ENCODE data around the gene HNRNPA3. TPM values are rescaled to one million over a fixed set of nuclear protein-coding genes. Genes with fewer than 3 reads are reported as not detected.
A peak's percentile ranks its signal among the peaks of the same experiment; 100 is the strongest.
"Not testable (repeated sequence)": the region's sequence is repeated elsewhere in the genome, so short reads cannot be mapped to it uniquely, and the experiment has no call there.

The HNRNPA3 gene
- total RNA-seq, 1 experiment from 2014 or later: 52.9 TPM

DNA sequence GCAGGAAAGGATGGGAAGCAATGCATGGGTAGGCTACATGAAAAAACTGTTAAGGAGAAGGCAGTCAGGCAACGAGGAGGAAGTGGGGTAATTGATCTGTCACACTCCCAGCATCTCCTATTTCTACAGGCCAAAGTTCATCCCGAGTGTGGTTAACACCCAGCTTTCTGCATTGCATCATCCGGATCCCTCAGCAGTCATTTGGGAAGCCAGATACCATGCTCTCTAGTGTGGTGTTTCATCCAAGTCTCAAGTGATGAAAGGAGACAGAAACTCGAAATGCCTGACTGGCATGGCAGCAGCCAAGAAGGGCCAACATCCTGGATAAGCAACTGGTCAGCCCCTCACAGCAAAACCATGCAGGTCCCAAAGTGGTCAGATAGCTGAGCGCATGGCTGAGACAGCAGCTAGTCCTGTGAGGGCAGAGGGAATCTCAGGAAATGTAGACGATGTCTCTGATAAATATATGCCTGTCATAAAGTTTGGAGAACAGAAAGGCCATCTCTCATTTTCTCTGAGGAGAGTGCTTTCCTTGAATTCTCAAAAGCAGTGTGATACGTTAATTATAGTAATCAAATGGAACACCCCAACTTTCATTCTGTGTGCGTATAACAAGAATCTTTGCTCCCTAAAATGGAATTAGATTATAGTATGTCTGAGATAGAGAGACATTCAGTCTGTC is 24.8 kb upstream of the HNRNPA3 start:
- DNase-seq (ENCODE audit: extremely low read depth, low read depth): peak; percentile 39

DNA sequence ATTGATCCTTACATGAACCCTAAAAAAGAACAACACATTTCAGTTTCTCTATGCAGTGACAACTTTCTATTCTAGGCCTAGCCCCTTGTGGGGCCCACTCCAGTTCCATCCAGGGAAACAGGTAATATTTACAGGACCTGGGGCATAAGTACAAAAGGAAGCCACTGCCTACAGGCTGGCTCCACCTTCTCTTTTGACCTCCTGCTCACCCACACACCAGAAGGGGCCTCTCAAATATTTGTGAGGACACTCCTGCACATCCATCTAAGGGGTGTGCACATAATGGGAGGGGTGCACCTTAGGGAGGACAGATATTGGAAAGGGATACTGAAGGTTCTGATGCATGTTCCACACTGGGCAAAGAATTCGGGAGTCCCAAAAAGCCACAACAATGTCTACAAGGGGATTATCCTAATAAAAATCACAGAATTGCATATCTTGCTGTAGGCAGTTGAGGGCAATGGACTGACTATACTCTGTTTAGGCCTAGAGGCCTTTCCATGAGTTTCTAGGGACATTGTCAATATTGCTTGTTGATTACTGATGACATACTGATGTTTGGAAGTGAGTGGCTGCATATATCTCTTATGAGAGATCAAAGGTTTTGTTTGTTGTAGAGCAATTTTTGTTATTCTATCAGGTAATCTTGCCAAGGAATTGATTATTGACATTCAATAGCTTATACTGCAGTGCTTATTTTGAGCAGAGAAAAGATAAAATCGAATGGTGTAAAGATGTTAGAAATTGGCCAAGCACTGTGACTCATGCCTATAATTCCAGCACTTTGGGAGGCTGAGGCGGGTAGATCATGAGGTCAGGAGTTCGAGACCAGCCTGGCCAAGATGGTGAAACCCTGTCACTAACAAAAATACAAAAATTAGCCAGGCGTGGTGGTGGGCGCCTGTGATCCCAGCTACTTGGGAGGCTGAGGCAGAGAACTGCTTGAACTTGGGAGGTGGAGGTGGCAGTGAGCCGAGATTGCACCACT is 23.8 kb upstream of the HNRNPA3 start:
- DNase-seq (ENCODE audit: extremely low read depth, low read depth): no peak

DNA sequence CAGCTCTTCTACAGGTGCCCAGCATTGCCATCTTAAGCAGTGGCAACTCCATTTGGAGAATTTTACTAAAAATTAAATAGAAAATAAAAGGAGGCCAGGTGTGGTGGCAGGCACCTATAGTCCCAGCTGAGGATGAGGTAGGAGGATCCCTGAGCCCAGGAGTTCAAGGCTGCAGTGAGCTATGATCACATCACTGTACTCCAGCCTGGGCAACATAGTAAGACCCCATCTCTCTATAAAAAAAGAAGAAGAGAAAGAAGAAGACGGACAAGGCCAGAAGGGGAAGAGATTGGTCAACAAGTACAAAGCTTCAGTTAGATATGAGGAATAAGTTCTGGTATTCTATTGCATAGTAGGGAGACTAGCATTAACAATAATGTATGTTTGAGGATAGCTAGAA is 21.7 kb upstream of the HNRNPA3 start:
- no peak for DNase-seq (ENCODE audit: extremely low read depth, low read depth)

DNA sequence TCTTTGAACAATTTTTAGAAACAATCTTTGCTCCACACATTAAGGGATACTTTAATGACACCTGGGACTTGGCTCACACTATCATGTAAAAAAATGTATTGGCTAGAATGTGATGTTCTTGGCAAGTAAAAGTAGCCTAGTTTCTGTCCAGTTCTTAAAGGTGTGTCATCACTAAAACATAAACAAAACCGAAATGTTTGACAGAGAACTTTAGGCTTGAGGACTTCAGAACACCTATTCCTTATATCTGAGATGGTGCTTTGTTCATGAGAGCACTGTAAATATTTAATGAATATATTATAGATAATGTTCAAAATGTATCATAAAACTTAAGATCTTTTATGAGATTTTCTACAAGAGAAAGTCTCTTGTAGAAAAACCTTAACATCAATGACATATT is 19.8 kb upstream of the HNRNPA3 start:
- no peak for DNase-seq (ENCODE audit: extremely low read depth, low read depth)

DNA sequence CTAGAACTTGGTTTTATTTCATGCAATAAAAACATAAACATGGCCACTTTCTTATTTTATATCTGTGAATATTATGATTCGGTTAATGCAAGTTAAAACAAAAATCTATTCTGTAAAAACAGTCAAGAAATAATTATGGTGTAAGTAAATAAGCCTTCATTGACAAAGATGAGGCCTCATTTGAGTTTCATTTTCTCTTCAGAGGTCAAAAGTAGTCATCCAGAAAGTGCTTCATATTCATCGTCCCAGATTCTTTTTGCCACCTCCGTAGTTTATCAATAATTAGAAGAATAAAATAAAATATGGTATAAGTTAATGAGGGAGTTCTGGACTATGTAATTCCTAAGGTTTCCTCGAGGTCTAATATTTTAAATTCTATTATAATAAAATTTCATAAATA is 19.4 kb upstream of the HNRNPA3 start:
- no peak for DNase-seq (ENCODE audit: extremely low read depth, low read depth)

DNA sequence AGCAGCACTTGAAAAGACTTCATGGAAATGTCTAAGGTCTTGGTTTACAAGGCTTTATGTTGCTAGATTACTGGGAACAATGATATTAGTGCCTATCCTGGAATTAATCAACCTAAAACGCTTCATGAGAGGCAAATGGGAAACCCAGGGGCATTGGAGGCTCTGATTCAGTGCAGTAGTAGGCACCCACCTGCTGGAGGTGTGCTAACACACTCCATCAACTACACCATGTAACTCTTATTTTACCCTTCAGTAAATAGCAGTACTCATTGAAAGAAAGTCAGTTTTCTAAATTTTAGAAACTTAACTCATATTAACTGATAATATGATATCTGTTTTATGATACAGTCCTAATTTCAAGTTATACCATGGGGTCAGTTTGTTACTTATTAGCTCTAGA is 17.4 kb upstream of the HNRNPA3 start:
- DNase-seq (ENCODE audit: extremely low read depth, low read depth): no peak

DNA sequence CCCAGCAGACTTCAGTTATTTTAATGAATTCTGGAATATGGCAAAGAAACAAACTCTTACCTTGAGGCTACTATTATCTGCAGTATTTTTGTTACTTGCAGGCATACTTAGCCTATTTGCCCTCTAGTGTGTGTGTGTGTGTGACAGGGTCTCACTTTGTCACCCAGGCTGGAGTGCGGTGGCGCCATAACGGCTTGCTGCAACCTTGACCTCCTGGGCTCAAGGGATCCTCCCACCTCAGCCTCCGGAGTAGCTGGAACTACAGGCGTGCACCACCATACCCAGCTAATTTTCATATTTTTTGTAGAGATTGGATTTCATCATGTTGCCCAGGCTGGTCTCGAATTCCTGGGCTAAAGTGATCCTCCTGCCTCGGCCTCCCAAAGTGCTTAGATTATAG is 12.2 kb upstream of the HNRNPA3 start:
- not testable (repeated sequence) for DNase-seq (ENCODE audit: extremely low read depth, low read depth)

DNA sequence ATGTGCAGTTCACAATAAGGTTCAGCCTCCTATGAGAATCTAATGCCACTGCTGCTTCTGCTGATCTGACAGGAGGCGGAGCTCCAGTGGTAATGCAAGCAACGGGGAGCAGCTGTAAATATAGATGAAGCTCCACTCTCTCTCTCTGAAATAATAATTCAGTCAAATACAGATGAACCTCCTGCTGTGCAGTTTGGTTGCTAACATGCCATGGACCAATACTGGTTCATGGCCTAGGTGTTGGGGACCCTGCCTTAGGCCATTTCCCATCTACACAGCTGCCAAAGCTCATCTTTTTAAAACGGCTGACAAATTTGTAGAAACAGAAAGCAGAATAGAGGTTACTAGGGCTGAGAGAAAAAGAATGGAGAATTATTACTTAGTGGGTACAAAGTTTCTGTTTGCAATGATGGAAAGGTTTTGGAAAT is 10.7 kb upstream of the HNRNPA3 start:
- no peak for DNase-seq (ENCODE audit: extremely low read depth, low read depth)

DNA sequence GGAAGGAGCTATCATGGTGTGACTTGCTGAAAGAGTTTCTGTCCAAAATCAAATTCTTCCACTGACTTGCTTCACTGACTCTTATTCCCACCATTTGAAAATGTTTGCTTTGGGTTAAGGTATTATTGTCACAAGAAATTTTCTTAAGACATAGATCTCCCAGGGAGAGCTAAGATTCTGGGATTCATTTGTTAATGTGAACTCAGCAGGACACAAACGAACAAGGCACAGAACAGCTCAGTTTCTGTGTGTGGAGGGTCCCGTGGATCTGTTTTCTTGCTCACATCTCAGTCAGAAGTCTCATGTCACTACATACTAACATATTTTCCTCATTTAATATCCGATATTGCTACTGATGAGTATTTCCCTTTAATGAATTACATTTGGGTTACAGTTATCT is 8.2 kb upstream of the HNRNPA3 start:
- DNase-seq (ENCODE audit: extremely low read depth, low read depth): no peak

DNA sequence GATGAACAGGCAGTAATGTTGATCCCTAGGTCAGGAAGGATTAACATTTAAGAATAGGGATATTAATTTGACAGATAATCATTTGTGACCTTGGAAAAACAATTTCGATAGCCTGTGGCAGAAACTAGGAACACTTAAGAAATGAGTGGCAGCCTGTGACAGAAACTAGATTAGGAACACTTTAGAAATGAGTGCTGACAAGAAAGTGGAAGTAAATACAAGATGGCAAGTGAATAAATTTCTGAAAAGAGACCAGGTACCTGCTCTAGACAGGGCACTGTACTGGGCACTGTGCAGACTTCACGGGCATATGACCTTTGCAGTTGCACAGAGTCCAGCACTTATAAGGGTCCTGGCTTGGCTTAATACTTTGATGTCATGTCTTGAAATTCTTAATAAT is 5.5 kb upstream of the HNRNPA3 start:
- no peak for DNase-seq (ENCODE audit: extremely low read depth, low read depth)

DNA sequence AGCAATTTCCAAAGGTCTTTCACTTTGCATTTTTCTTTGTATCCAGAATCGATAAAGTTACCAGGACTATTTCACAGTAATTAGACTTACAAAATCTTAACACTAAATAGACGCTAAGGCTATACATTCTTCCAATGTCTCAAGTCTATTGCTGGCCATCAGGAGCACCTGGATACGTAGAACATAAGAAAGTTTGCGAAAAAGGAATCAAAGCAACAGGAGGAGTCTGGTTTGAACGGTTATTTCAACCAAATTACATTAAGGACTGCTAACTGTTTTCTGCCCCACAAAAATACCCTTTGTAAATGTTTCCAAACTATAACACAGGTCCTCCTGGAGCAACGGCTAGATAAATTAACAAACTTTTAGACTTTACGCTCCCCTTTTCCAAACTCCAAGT is 1.4 kb upstream of the HNRNPA3 start:
- DNase-seq (ENCODE audit: extremely low read depth, low read depth): no peak

DNA sequence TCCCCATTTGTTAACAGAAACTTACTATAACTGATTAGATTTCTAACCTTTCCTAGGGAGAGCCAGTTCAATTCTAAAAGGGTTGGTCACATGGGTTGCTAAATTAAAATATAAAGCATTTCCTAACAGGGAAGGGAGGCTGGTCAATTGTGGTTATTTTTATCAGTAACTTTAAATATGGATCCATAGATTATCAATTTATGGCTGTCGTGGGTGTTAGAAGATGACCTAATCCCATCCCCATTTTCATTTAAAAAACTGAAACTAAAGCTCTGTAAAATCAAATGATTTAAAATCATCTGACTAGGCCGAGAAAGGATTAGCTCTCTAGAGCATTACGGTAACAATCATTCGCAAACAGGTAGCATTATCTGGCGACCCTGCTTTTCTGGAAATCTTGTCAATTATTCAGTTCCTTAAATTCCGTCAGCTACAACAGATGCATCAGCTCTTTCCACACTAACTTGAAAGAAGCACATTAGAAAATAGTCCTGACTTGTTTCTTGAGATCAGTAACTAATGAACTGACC is 953 bp upstream of the HNRNPA3 start:
- no peak for DNase-seq (ENCODE audit: extremely low read depth, low read depth)

DNA sequence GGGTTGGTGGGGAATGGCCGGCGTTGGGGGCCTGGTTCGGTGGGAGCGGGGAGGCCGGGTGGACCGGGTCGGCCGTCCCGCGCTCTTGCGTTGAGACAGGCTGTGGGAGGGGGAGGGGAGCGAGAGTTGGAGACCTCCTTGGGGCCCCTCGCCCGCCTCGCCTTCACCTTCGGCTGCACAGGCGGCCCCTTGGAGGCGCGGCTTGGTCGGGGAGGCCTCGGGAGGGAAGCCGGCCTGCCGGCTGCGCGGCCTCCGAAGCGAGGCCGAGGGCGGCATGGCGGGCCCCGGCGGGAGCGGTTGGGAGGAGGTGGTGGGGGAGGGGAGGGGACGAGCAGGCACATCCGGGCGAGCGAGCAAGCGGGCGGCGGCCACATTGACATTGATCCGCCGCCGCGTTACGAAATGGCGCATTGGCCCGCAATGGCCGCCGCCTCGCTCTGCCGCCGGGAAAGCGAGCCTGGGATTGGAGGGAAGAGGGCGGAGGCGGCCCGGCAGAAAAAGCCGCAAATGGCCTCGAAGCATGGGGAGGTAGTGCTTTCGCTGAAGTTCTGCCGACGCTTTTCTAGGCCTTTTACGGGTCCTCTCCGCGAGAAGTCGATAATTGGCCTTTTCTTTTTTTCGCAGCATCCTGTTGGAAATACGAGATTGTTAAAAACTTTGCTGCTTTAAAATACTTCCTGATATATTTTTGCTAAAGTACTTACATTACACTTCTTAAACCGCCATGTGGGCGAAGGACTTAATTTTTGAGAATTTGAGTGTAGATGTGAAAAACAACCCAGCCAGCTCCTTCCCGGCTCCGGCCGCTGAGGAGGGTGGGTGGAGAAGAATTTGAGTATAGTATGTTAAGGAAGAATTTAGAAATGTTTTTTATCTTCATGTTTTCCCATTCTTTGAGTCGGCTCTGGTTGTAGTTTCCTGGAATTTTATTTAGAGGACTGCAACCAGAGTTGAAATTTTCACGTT is 580 bp downstream of the HNRNPA3 start:
- DNase-seq (ENCODE audit: extremely low read depth, low read depth): peak; percentile 90

DNA sequence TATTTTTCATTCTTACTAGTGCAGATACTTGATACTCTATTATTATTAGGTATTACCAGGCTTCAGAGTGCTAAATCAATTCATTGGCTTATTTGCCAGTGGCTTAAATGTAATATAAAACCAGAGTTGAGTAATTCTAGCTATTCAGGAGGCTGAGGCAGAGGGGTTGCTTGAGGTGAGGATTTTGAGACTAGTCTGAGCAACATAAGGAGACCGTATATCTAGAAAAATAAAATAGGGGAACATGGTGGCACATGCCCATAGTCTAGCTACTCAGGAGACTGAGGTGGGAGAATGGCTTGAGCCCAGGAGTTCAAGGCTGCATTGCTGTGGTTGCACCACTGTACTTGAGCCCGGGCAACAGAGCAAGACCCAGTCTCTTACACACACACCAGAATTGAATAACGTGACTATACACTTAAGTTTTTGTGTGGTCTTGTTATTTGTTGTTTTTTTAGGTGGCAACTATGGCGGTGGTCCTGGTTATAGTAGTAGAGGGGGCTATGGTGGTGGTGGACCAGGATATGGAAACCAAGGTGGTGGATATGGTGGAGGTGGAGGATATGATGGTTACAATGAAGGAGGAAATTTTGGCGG is 4.8 kb downstream of the HNRNPA3 start:
- no peak for DNase-seq (ENCODE audit: extremely low read depth, low read depth)

DNA sequence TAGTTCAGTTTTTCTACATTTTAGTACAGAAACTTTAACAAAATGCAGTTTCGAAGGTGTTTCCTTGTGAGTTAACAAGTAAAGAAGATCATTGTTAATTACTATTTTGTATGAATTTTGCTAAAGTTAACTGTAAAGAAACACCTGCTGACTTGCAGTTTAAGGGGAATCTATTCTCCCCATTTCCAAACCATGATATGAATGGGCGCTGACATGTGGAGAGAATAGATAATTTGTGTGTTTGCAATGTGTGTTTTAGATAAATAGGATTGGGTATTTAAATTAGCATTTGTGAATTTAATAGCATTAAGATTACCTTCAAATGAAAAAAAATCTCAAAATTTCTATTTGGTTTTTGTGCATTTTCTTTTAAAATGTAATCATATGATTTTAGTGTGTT is 7.2 kb downstream of the HNRNPA3 start:
- not testable (repeated sequence) for DNase-seq (ENCODE audit: extremely low read depth, low read depth)

DNA sequence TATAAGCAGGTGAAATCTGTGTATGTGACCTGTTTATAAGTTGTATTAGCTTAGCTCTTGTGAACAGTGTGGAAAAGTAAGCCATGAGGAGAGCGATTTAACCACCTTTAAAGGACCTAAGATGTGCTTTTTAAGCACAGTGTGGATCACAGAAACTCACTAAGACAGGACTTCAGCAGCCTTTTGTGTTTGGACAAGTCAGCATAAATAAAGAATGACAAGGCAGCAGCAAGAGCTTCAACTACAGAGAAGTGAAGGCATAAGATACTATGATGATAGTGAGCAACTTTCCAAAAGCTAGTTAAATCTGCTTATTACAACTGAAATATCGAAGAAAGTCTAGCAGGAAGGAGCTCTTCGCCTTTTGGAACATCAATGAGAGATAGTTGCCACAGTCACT is 8.9 kb downstream of the HNRNPA3 start:
- DNase-seq (ENCODE audit: extremely low read depth, low read depth): no peak

DNA sequence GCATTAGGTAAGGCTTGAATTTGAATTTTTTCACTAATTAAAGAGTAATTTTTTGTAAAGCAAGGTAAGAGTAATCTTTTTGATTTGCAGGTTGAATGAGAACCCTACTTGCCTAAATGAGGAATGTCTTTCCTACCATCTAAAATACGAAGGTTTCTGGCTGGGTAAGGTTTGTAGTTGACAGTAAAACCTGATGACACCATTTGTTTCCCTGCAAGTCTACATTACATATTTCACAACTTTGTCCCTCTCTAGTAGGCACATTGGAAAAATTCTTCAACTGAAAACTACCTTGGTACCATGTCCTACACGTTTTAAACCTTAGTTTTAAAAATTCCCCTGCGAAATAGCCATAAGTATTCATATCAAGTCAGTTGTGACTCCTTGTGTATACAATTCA is 9.4 kb downstream of the HNRNPA3 start:
- no peak for DNase-seq (ENCODE audit: extremely low read depth, low read depth)

DNA sequence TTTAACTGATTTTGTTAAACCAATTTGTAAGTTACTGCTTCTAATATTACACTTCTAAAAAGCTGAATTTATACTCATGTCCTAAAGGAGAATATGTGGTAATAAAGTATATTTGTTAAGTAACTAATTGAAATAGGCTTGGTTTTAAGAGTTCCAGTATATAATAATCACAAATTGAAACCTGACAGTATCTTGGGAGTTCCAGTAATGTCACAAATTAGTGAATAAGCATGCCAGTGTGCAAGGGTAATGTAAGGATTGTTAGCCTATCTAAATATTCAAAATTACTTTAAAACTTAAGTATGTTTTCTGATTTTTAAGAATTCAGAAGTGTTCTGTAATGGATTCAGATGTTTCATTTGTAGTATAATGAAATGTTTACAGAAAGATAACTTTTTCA is 10.8 kb downstream of the HNRNPA3 start:
- not testable (repeated sequence) for DNase-seq (ENCODE audit: extremely low read depth, low read depth)

DNA sequence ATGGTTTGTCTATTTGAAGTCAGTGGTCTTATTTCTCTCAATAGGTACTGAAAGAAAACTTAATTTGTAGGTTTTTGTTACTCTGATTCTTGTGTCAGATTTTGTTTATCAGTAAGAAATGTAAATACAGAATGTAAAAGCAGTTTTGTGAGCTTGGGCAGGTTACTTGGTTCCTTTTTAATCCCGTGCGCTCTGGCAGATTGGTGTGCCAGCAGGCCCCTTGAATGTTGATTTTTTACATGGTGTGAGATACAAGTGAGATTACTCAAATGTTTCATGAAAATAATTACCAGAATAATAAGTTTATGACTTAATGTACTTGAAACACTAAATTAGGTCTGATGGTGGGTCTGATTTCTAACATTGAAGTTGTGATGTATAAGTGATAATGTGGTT is 13.4 kb downstream of the HNRNPA3 start:
- no peak for DNase-seq (ENCODE audit: extremely low read depth, low read depth)
